Loucy (cell line): ENCODE results near the gene BRD1.
"Not testable (repeated sequence)": the region's sequence is repeated elsewhere in the genome, so short reads cannot be mapped to it uniquely, and the experiment has no call there.

Experiments
- H2AFZ ChIP-seq: fragments of 200-600 bp; sonication (generic); 2 replicates; pipeline ENCODE4 v1.6.0; 2016; ENCODE audit warnings: antibody characterized with exemption, mild to moderate bottlenecking, low read length, moderate library complexity
- H3F3A ChIP-seq: fragments of 200-600 bp; 2 replicates; pipeline ENCODE4 v1.6.0; 2016; ENCODE audit warnings: antibody characterized with exemption, low read depth, mild to moderate bottlenecking
- H3K27me3 ChIP-seq: fragments of 200-600 bp; sonication (generic); 2 replicates; pipeline ENCODE4 v1.6.1; 2014; ENCODE audit warnings: low read length, mild to moderate bottlenecking; ENCODE audit not compliant: insufficient read depth, poor library complexity, severe bottlenecking
- H3K36me3 ChIP-seq: fragments of 200-600 bp; sonication (generic); 2 replicates; pipeline ENCODE4 v1.6.1; 2016; ENCODE audit warnings: low read length; ENCODE audit not compliant: insufficient read depth
- H3K4me1 ChIP-seq: fragments of 200-600 bp; sonication (generic); 2 replicates; pipeline ENCODE4 v1.5.1; 2014; ENCODE audit warnings: low read length, mild to moderate bottlenecking; ENCODE audit not compliant: insufficient read depth, poor library complexity, severe bottlenecking
- H3K4me2 ChIP-seq: fragments of 200-600 bp; sonication (generic); 2 replicates; pipeline ENCODE4 v1.6.0; 2014; ENCODE audit warnings: antibody characterized with exemption, low read length, low read depth, mild to moderate bottlenecking; ENCODE audit not compliant: poor library complexity, severe bottlenecking
- H3K4me3 ChIP-seq: fragments of 200-600 bp; sonication (generic); 2 replicates; pipeline ENCODE4 v1.5.1; 2014; ENCODE audit warnings: low read length, mild to moderate bottlenecking, mixed read lengths; ENCODE audit not compliant: poor library complexity, severe bottlenecking
- H3K79me2 ChIP-seq: fragments of 200-600 bp; sonication (generic); 2 replicates; pipeline ENCODE4 v1.6.1; 2014; ENCODE audit warnings: low read length; ENCODE audit not compliant: insufficient read depth
- H3K9ac ChIP-seq: fragments of 200-600 bp; sonication (generic); 2 replicates; pipeline ENCODE4 v1.6.0; 2014; ENCODE audit warnings: mild to moderate bottlenecking, low read depth, low read length, moderate library complexity; ENCODE audit not compliant: poor library complexity, severe bottlenecking
- H3K9me2 ChIP-seq: fragments of 200-600 bp; sonication (generic); replicated peaks from 2 replicates; pipeline ENCODE4 v1.6.1; 2016; ENCODE audit warnings: low read depth, low read length, mixed read lengths
- H3K9me3 ChIP-seq: fragments of 200-600 bp; sonication (generic); 2 replicates; pipeline ENCODE4 v1.6.1; 2014; ENCODE audit warnings: mild to moderate bottlenecking, antibody characterized with exemption, low read length, low read depth; ENCODE audit not compliant: insufficient read depth
- H4K20me1 ChIP-seq: fragments of 200-600 bp; sonication (generic); 2 replicates; pipeline ENCODE4 v1.6.0; 2014; ENCODE audit warnings: antibody characterized with exemption, low read length, mild to moderate bottlenecking; ENCODE audit not compliant: insufficient read depth, poor library complexity, severe bottlenecking
- CTCF ChIP-seq: fragments of 200-600 bp; sonication (generic); conservative IDR thresholded peaks from 2 replicates; pipeline ENCODE4 v1.5.1; 2014; ENCODE audit warnings: mild to moderate bottlenecking, antibody characterized with exemption, low read length
- EZH2phosphoT487 ChIP-seq: fragments of 200-600 bp; IDR thresholded peaks from 2 replicates; pipeline ENCODE4 v1.6.1; 2018; ENCODE audit warnings: antibody characterized with exemption, mild to moderate bottlenecking, moderate library complexity, borderline replicate concordance

The BRD1 gene

GRCh38 chr22:49784630-49784971, 43.1 kb downstream of the BRD1 start:
- no peaks in the 10 kb centered on the region for H3F3A ChIP-seq
- no peaks in the 10 kb centered on the region for H3K27me3 ChIP-seq
- no peak overlapping the region for H3K4me2 ChIP-seq
- H3K4me1 ChIP-seq = peaks cover 8% of the 10 kb centered on the region
- H3K79me2 ChIP-seq = peaks cover 90% of the 10 kb centered on the region
- no peak overlapping the region for H3K9ac ChIP-seq
- no peaks in the 10 kb centered on the region for H3K9me2 ChIP-seq
- H3K9me3 ChIP-seq = no peaks in the 10 kb centered on the region
- no peak for TF ChIP-seq CTCF
- TF ChIP-seq EZH2phosphoT487 = no peak
- H3K36me3 ChIP-seq = peaks cover 90% of the 10 kb centered on the region; the same call in 1 of the 2 replicates
- H2AFZ ChIP-seq = no peak overlapping the region
- H3K4me3 ChIP-seq = no peak overlapping the region
- H4K20me1 ChIP-seq = peaks cover 80% of the 10 kb centered on the region

DNA sequence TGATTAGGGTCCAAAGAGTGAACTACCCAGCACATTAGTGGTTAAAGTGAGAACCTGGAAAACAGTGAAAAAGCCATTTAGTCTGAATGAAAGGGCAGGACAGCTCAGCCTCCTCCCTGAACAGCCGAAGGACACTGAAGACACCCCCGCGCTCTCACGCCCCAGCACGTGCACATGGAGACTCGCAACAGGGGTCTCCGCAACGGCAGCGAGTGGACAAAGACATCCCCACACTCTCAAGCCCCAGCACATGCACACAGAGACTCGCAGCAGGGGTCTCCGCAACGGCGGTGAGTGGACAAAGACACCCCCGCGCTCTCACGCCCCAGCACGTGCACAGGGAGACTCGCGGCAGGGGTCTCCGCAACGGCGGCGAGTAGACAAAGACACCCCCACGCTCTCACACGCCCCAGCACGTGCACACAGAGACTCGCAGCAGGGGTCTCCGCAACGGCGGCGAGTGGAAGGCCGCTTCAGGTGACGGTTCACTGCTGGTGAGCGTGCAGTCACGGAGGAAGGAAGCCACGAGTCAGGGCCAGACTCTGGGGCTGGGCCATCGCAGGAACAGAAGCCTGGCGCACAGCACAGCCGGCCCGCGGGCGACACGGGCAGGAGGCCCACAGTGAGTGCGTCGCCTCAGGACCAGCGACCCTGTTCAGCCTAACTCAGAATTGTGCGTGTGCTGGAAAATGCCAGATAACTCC, 43.6 kb downstream of the BRD1 start:
- H3K9me3 ChIP-seq = no peaks in the 10 kb centered on the region
- H3K4me3 ChIP-seq = no peak overlapping the region
- H3K4me2 ChIP-seq = no peak overlapping the region
- TF ChIP-seq CTCF (no peak), EZH2phosphoT487 (no peak)
- peaks cover 90% of the 10 kb centered on the region for H3K79me2 ChIP-seq
- H3K36me3 ChIP-seq = peaks cover 91% of the 10 kb centered on the region; the same call in 1 of the 2 replicates
- no peak overlapping the region for H3K9ac ChIP-seq
- H3K9me2 ChIP-seq = no peaks in the 10 kb centered on the region
- no peaks in the 10 kb centered on the region for H3K27me3 ChIP-seq
- H3F3A ChIP-seq = no peaks in the 10 kb centered on the region
- peaks cover 3% of the 10 kb centered on the region for H3K4me1 ChIP-seq
- H4K20me1 ChIP-seq = peaks cover 80% of the 10 kb centered on the region
- H2AFZ ChIP-seq = no peak overlapping the region

- H3K4me2 ChIP-seq = no peak overlapping the region
- TF ChIP-seq EZH2phosphoT487 (no peak), CTCF (no peak)
- H2AFZ ChIP-seq = no peak overlapping the region
- peaks cover 86% of the 10 kb centered on the region for H3K79me2 ChIP-seq
- H3K9ac ChIP-seq = no peak overlapping the region
- no peaks in the 10 kb centered on the region for H3K9me2 ChIP-seq
- no peaks in the 10 kb centered on the region for H3K4me1 ChIP-seq
- H3F3A ChIP-seq = no peaks in the 10 kb centered on the region
- no peaks in the 10 kb centered on the region for H3K27me3 ChIP-seq
- H3K9me3 ChIP-seq = no peaks in the 10 kb centered on the region
- H3K36me3 ChIP-seq = peaks cover 89% of the 10 kb centered on the region; the same call in 1 of the 2 replicates
- H3K4me3 ChIP-seq = no peak overlapping the region
- H4K20me1 ChIP-seq = peaks cover 78% of the 10 kb centered on the region
Observed at GRCh38 chr22:49783036-49783746, 44.5 kb downstream of the BRD1 start.

- H3K4me1 ChIP-seq, H3K27me3 ChIP-seq, H3K4me2 ChIP-seq, H3K9me3 ChIP-seq, H2AFZ ChIP-seq, H3F3A ChIP-seq, H3K9ac ChIP-seq, H3K4me3 ChIP-seq, H3K9me2 ChIP-seq: not testable (repeated sequence)
- peaks cover 89% of the 10 kb centered on the region; the same call in 1 of the 2 replicates for H3K36me3 ChIP-seq
- peaks cover 88% of the 10 kb centered on the region for H3K79me2 ChIP-seq
- H4K20me1 ChIP-seq = peaks cover 78% of the 10 kb centered on the region
Observed at GRCh38 chr22:49781886-49782285, 45.8 kb downstream of the BRD1 start.
